ENCODE results near the gene E4F1. TPM values are rescaled to one million over a fixed set of nuclear protein-coding genes. Genes with fewer than 3 reads are reported as not detected.

Gene E4F1
- total and polyA plus RNA-seq, 10 of the 15 experiments (the other 5 are each of a cell fraction or from before 2014, with no cell fraction given) = 0.23 to 36.5 (median 14.5) TPM

- H2AFZ ChIP-seq (ENCODE audit: control insufficient read depth, low read depth, low read length) = no peak overlapping the region
- SMC1A ChIA-PET (ENCODE audit: uncharacterized antibody, unreplicated experiment) = no interaction called here
- no peaks in the 10 kb centered on the region for H3K4me1 ChIP-seq (ENCODE audit: control insufficient read depth, insufficient read depth, low read length)
- CTCF ChIA-PET = no interaction called here
- WGBS (ENCODE audit: insufficient coverage, insufficient replicate concordance, low lambda C conversion rate, missing lambda C conversion rate) = 93% methylated on average over 15 of the region's 20 CpGs
- no peak for ATAC-seq
- no peaks in the 10 kb centered on the region for H3K79me2 ChIP-seq (ENCODE audit: control insufficient read depth, insufficient read depth, low read length)
- H3K4me3 ChIP-seq = no peak overlapping the region
- POLR2A ChIA-PET = no interaction called here
- H3K4me2 ChIP-seq (ENCODE audit: control insufficient read depth, insufficient read depth) = no peak overlapping the region
- no peaks in the 10 kb centered on the region for H3K27me3 ChIP-seq (replicated peaks in 1 of 2; ENCODE audit: control insufficient read depth in 2 of 2, insufficient read depth in 2 of 2, low read length in 1 of 2)
- H3K36me3 ChIP-seq (ENCODE audit: control insufficient read depth in 2 of 2, insufficient read depth in 2 of 2, low read length in 1 of 2) = peaks cover 7% of the 10 kb centered on the region in 2 experiments; a peak in 3 of 4 replicates
- RAD21 ChIA-PET (ENCODE audit: unreplicated experiment) = no interaction called here
- no peak for DNase-seq (ENCODE audit: low read depth, low spot score)
- in situ Hi-C loops (cut with MboI) (no loop called here), intact Hi-C loops (cut with micrococcal nuclease; ENCODE audit: unreplicated experiment) (no loop called here)
- H3K9ac ChIP-seq (ENCODE audit: control insufficient read depth, insufficient read depth, low read length) = no peak overlapping the region
- no peaks in the 10 kb centered on the region for H3K9me3 ChIP-seq (replicated peaks; ENCODE audit: control insufficient read depth, insufficient read depth, low read length)
- no peak overlapping the region for H3K27ac ChIP-seq (ENCODE audit: control insufficient read depth, insufficient read depth)
- H4K20me1 ChIP-seq (ENCODE audit: control insufficient read depth, insufficient read depth) = no peaks in the 10 kb centered on the region
- BruUV-seq (replicated peaks) = TSS peak; percentile 91
- FAIRE-seq = no peak
- TF ChIP-seq RBBP5 (conservative IDR thresholded peaks at IDR 0.05) = no peak
- TF ChIP-seq NFYB (IDR thresholded peaks at IDR 0.05; ENCODE audit: insufficient read depth, low read depth, low read length) = no peak
- TF ChIP-seq STAT3 (IDR thresholded peaks at IDR 0.05; ENCODE audit: low read depth, low read length) = no peak
- TF ChIP-seq NFYA (IDR thresholded peaks at IDR 0.05; ENCODE audit: borderline replicate concordance, low read depth, low read length) = no peak
- TF ChIP-seq KDM1A (IDR thresholded peaks at IDR 0.05; ENCODE audit: borderline replicate concordance) = no peak
- no peak for TF ChIP-seq MYC (IDR thresholded peaks at IDR 0.05; ENCODE audit: insufficient read depth, insufficient read length, insufficient replicate concordance, low read length, severe bottlenecking)
- no peak for TF ChIP-seq RCOR1 (conservative IDR thresholded peaks at IDR 0.05; ENCODE audit: low read depth, low read length)
- TF ChIP-seq KAT2A (conservative IDR thresholded peaks at IDR 0.05; ENCODE audit: control insufficient read depth, low read depth, low read length) = no peak
- no peak for TF ChIP-seq SUPT20H (IDR thresholded peaks at IDR 0.05; ENCODE audit: borderline replicate concordance, control insufficient read depth, low read depth, low read length)
- TF ChIP-seq ZZZ3 (IDR thresholded peaks at IDR 0.05; ENCODE audit: control insufficient read depth, insufficient read length, low read depth) = no peak
- no peak for TF ChIP-seq NFIC (IDR thresholded peaks at IDR 0.05; ENCODE audit: low read depth, low read length)
- TF ChIP-seq HCFC1 (IDR thresholded peaks at IDR 0.05; ENCODE audit: low read length) = no peak
- TF ChIP-seq MTA3 (IDR thresholded peaks at IDR 0.05; ENCODE audit: borderline replicate concordance, low read length) = no peak
- no peak for TF ChIP-seq SPI1 (IDR thresholded peaks at IDR 0.05; ENCODE audit: borderline replicate concordance, insufficient read depth, low read depth, low read length)
Measured at GRCh38 chr16:2177561-2177960, 45.8 kb upstream of the E4F1 start.
